22Rv1 (cell line): ENCODE measurements around the gene PLAAT2.
A peak's percentile ranks its signal among the peaks of the same experiment; 100 is the strongest.
"Not testable (repeated sequence)": the region's sequence is repeated elsewhere in the genome, so short reads cannot be mapped to it uniquely, and the experiment has no call there.

Experiments
- H3K27ac ChIP-seq: fragments of 450-650 bp; 2 replicates; pipeline ENCODE4 v1.5.1; 2017
- CTCF ChIP-seq: fragments of 450-650 bp; IDR thresholded peaks from 2 replicates; pipeline ENCODE4 v1.5.1; 2017; ENCODE audit warnings: mild to moderate bottlenecking
- ZFX ChIP-seq: fragments of 450-650 bp; IDR thresholded peaks from 2 replicates; pipeline ENCODE4 v1.6.1; 2017; ENCODE audit warnings: antibody characterized with exemption, borderline replicate concordance

Gene PLAAT2

GRCh38 chr11:63590024-63590788 lies 27.0 kb upstream of the PLAAT2 start:
- TF ChIP-seq CTCF (no peak), ZFX (no peak)
- H3K27ac ChIP-seq, result no peak overlapping the region

GRCh38 chr11:63589000-63589399 lies 25.8 kb upstream of the PLAAT2 start:
- TF ChIP-seq CTCF (no peak), ZFX (no peak)
- H3K27ac ChIP-seq, result no peak overlapping the region

GRCh38 chr11:63586451-63587166 lies 23.4 kb upstream of the PLAAT2 start:
- H3K27ac ChIP-seq, result no peak overlapping the region
- no peak for TF ChIP-seq CTCF
- TF ChIP-seq ZFX, result no peak

- H3K27ac ChIP-seq, result peak overlapping the region; percentile 60
- TF ChIP-seq CTCF, result no peak
- no peak for TF ChIP-seq ZFX
Observed at GRCh38 chr11:63583357-63583677, 20.1 kb upstream of the PLAAT2 start.

GRCh38 chr11:63581224-63581623 lies 18.0 kb upstream of the PLAAT2 start:
- not testable (repeated sequence) for H3K27ac ChIP-seq

- not testable (repeated sequence) for H3K27ac ChIP-seq
Observed at GRCh38 chr11:63578882-63579281, 15.7 kb upstream of the PLAAT2 start.

GRCh38 chr11:63574856-63575602 lies 11.8 kb upstream of the PLAAT2 start:
- TF ChIP-seq ZFX (no peak), CTCF (no peak)
- H3K27ac ChIP-seq, result no peak overlapping the region
